ENCODE data around the gene RXFP4. TPM values are rescaled to one million over a fixed set of nuclear protein-coding genes. Genes with fewer than 3 reads are reported as not detected.

RXFP4 gene
- total RNA-seq, 1 experiment from 2014 or later = not detected

DNA sequence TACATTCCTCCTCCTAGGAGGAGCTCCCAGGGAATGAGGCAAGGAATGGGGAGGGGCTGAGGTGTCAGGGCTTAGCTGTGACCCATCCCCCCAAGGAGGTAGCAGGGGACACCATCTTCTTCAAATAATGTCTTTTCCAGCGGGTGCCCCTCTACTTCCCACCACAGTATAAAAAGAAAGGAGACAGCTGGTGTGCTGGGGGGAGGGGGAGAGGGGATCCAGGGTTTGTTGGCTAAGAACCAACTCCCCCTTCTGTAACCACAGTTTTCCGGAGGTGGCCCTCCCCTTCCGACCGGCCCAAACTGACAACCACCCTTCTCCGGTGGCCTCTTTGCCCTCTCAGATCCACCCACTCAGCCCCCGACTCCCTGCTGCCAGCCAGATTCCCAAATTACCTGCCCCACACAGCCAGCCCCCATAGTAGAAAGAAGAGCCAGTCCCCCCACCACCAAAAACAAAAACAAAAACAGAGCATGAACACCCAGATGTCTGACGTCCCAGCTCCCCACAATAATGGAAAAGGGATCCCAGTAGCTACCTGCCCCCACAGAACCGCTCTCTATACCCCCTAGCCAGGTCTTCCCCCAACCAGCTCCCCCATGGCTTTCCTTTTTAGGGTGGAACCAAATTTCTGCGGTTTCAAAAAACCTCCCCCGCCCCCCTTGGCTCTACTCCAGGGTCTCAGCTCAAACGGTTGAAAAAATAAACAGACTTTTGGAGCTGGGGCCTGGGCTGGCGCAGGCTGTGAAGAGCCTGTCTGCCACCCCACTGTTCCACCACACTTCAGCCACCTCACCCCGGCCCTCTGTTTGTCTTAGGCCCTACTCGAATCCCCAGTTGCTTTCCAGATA, 34.8 kb downstream of the RXFP4 start:
- WGBS (ENCODE audit: extremely low coverage, insufficient read length, low lambda C conversion rate) = no CpG with 5 or more reads among the region's 14 CpGs
- Histone ChIP-seq H4K5ac (ENCODE audit: insufficient read length, low read depth, low read length) (no peak overlapping the region), H2BK15ac (ENCODE audit: low read depth, low read length) (no peak overlapping the region), H3K4me1 (ENCODE audit: insufficient read depth, low read length) (peaks cover 13% of the 10 kb centered on the region), H3K27me3 (ENCODE audit: insufficient read depth, low read length) (no peaks in the 10 kb centered on the region), H3K14ac (ENCODE audit: insufficient read depth, low read length) (no peak overlapping the region), H4K91ac (ENCODE audit: insufficient read length, low read depth, low read length) (no peak overlapping the region), H3K4ac (ENCODE audit: low read depth, low read length) (no peak overlapping the region), H3K27ac (ENCODE audit: insufficient read length, low read depth, low read length) (no peak overlapping the region), H3K9ac (ENCODE audit: extremely low read depth, insufficient read length, low read length) (no peak overlapping the region), H2BK120ac (ENCODE audit: low read depth, low read length, poor library complexity, severe bottlenecking) (no peak overlapping the region), H3K23ac (ENCODE audit: insufficient read length, low read depth, low read length) (no peak overlapping the region), H3K23me2 (ENCODE audit: insufficient read length, low read depth, low read length, poor library complexity, severe bottlenecking) (peaks cover 28% of the 10 kb centered on the region), H2AK5ac (ENCODE audit: insufficient read length, low read length) (no peak overlapping the region), H4K20me1 (ENCODE audit: control insufficient read depth, insufficient read depth, insufficient read length) (peaks cover 7% of the 10 kb centered on the region), H3K9me3 (ENCODE audit: control insufficient read depth, low read depth, low read length) (no peaks in the 10 kb centered on the region), H3T11ph (ENCODE audit: low read length) (no peak overlapping the region), H3K79me2 (ENCODE audit: insufficient read depth, low read length) (peaks cover 33% of the 10 kb centered on the region; the same call in 1 of the 2 replicates), H2BK20ac (ENCODE audit: low read depth, low read length, poor library complexity, severe bottlenecking) (no peak overlapping the region), H2AFZ (ENCODE audit: low read length) (no peak overlapping the region), H4K8ac (replicated peaks; ENCODE audit: insufficient read length, low read depth, low read length) (no peak overlapping the region), H3K18ac (ENCODE audit: insufficient read length, low read depth, low read length) (no peak overlapping the region), H3K79me1 (ENCODE audit: insufficient read depth, low read depth, low read length, poor library complexity, severe bottlenecking) (peaks cover 9% of the 10 kb centered on the region), H3K56ac (ENCODE audit: insufficient read length, low read depth, low read length) (no peak overlapping the region), H3K4me2 (ENCODE audit: insufficient read depth, insufficient read length, low read length) (peak overlapping the region; percentile 81), H2BK5ac (ENCODE audit: insufficient read length, low read length) (no peak overlapping the region), H2BK12ac (ENCODE audit: insufficient read length, low read depth, low read length) (no peak overlapping the region)
- TF ChIP-seq, protein P1, sequence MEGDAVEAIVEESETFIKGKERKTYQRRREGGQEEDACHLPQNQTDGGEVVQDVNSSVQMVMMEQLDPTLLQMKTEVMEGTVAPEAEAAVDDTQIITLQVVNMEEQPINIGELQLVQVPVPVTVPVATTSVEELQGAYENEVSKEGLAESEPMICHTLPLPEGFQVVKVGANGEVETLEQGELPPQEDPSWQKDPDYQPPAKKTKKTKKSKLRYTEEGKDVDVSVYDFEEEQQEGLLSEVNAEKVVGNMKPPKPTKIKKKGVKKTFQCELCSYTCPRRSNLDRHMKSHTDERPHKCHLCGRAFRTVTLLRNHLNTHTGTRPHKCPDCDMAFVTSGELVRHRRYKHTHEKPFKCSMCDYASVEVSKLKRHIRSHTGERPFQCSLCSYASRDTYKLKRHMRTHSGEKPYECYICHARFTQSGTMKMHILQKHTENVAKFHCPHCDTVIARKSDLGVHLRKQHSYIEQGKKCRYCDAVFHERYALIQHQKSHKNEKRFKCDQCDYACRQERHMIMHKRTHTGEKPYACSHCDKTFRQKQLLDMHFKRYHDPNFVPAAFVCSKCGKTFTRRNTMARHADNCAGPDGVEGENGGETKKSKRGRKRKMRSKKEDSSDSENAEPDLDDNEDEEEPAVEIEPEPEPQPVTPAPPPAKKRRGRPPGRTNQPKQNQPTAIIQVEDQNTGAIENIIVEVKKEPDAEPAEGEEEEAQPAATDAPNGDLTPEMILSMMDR (conservative IDR thresholded peaks at IDR 0.05) = no peak
- Mint-ChIP-seq H3K36me3 (ENCODE audit: insufficient read depth in 1 of 3, low read depth in 3 of 3) (peaks cover 0 to 16% (median 14%) of the 10 kb centered on the region in 3 experiments; a peak in 5 of 7 replicates), H3K4me1 (peaks cover 74 to 85% of the 10 kb centered on the region in 2 experiments), H3K9me3 (no peaks in the 10 kb centered on the region), H3K27me3 (ENCODE audit: low read depth) (no peaks in the 10 kb centered on the region), H3K4me3 (peak overlapping the region; percentile 90 to 92), H3K27ac (peak overlapping the region; percentile 75 to 95 (median 91))
- peak; percentile 68 for DNase-seq
